Measurements from ENCODE around the gene PAPOLA. TPM values are rescaled to one million over a fixed set of nuclear protein-coding genes. Genes with fewer than 3 reads are reported as not detected.

Gene PAPOLA
- total RNA-seq, 1 experiment from 2014 or later = 223 TPM

DNA sequence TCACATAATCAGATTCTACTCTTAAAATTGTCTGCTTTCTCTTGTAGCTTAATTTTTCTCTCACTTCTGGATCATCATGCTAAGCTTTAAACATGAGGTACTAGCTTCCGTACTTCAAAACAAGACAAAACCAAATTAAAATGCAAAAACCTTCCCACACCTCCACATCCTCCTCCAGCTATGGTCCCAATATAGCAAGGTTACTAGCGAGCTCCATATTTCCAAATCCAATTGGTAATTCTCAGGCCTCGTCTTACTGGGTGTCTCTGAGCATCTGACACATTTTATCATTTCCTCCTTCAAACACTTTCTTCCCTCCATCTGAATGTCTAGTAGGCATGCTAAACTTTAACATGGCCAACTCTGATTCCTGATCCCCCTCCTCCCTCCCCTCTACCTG is 7.9 kb upstream of the PAPOLA start:
- ATAC-seq (no peak), DNase-seq (ENCODE audit: low read depth, low spot score) (no peak)
- intact Hi-C loops (cut with micrococcal nuclease) = no loop called here
- ChIA-PET RAD21 (ENCODE audit: low non-redundant PET in 1 of 2, low total read pairs in 2 of 2, uncharacterized antibody in 2 of 2, unreplicated experiment in 2 of 2) (no interaction called here), CTCF (no interaction called here), POLR2A (no interaction called here)
- H3K4me3 ChIP-seq (replicated peaks in 1 of 2; ENCODE audit: low read depth in 1 of 2, low read length in 2 of 2) = no peak overlapping the region
- H3K9ac ChIP-seq (ENCODE audit: low read length) = no peak overlapping the region
- no peak for TF ChIP-seq POLR2AphosphoS5 (IDR thresholded peaks at IDR 0.05; ENCODE audit: low read depth, low read length)
- no peak overlapping the region for H2AFZ ChIP-seq (ENCODE audit: low read depth, low read length, poor library complexity, severe bottlenecking)
- H3K79me2 ChIP-seq (ENCODE audit: insufficient read depth, low read length) = no peaks in the 10 kb centered on the region
- no peaks in the 10 kb centered on the region for H3K9me2 ChIP-seq (ENCODE audit: insufficient read depth)
- H3K27me3 ChIP-seq (ENCODE audit: insufficient read depth, low read length) = no peaks in the 10 kb centered on the region
- no peaks in the 10 kb centered on the region for H3K4me1 ChIP-seq (ENCODE audit: control insufficient read depth in 1 of 2, insufficient read depth in 2 of 2, low read length in 2 of 2)
- no peak overlapping the region for H3K27ac ChIP-seq (ENCODE audit: low read depth, low read length)
- H3K36me3 ChIP-seq (ENCODE audit: control insufficient read depth in 1 of 2, insufficient read depth in 2 of 2, low read length in 2 of 2) = no peaks in the 10 kb centered on the region
- no peaks in the 10 kb centered on the region for H3K9me3 ChIP-seq (ENCODE audit: control insufficient read depth in 1 of 2, insufficient read depth in 1 of 2, low read depth in 1 of 2, low read length in 2 of 2)
- no peak overlapping the region for H3K4me2 ChIP-seq (ENCODE audit: low read length)
- no peaks in the 10 kb centered on the region for H4K20me1 ChIP-seq (ENCODE audit: insufficient read depth)
- no TSS peak for BruUV-seq (replicated peaks)

DNA sequence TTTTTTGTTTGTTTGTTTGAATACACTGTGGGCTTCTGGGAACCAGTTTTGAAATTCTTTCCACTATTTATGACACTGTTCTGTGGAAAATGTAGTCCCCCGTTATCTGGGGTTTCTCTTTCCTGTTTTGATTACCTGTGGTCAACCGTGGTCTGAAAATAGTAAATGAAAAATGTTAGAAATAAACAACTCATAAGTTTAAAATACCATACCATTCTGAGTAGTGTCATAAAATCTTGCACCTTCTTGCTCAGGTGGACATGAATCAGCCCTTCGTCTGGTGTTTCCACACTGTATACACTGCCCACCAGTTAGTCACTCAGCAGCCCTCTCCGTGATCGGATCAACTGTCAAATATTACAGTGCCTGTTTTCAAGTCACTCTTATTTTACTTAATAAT is 5.1 kb upstream of the PAPOLA start:
- intact Hi-C loops (cut with micrococcal nuclease) = no loop called here
- Histone ChIP-seq H4K20me1 (ENCODE audit: insufficient read depth) (no peaks in the 10 kb centered on the region), H3K27me3 (ENCODE audit: insufficient read depth, low read length) (no peaks in the 10 kb centered on the region), H3K9me2 (ENCODE audit: insufficient read depth) (no peaks in the 10 kb centered on the region), H3K9ac (ENCODE audit: low read length) (no peak overlapping the region), H3K4me2 (ENCODE audit: low read length) (no peak overlapping the region), H2AFZ (ENCODE audit: low read depth, low read length, poor library complexity, severe bottlenecking) (no peak overlapping the region), H3K4me3 (replicated peaks in 1 of 2; ENCODE audit: low read depth in 1 of 2, low read length in 2 of 2) (no peak overlapping the region), H3K27ac (ENCODE audit: low read depth, low read length) (no peak overlapping the region), H3K36me3 (ENCODE audit: control insufficient read depth in 1 of 2, insufficient read depth in 2 of 2, low read length in 2 of 2) (no peaks in the 10 kb centered on the region), H3K79me2 (ENCODE audit: insufficient read depth, low read length) (peaks cover 11% of the 10 kb centered on the region; the same call in 1 of the 2 replicates), H3K9me3 (ENCODE audit: control insufficient read depth in 1 of 2, insufficient read depth in 1 of 2, low read depth in 1 of 2, low read length in 2 of 2) (no peaks in the 10 kb centered on the region), H3K4me1 (ENCODE audit: control insufficient read depth in 1 of 2, insufficient read depth in 2 of 2, low read length in 2 of 2) (peaks cover 5 to 11% of the 10 kb centered on the region in 2 experiments; a peak in 2 of 4 replicates)
- TF ChIP-seq, protein P1, sequence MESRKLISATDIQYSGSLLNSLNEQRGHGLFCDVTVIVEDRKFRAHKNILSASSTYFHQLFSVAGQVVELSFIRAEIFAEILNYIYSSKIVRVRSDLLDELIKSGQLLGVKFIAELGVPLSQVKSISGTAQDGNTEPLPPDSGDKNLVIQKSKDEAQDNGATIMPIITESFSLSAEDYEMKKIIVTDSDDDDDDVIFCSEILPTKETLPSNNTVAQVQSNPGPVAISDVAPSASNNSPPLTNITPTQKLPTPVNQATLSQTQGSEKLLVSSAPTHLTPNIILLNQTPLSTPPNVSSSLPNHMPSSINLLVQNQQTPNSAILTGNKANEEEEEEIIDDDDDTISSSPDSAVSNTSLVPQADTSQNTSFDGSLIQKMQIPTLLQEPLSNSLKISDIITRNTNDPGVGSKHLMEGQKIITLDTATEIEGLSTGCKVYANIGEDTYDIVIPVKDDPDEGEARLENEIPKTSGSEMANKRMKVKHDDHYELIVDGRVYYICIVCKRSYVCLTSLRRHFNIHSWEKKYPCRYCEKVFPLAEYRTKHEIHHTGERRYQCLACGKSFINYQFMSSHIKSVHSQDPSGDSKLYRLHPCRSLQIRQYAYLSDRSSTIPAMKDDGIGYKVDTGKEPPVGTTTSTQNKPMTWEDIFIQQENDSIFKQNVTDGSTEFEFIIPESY (IDR thresholded peaks at IDR 0.05; ENCODE audit: extremely low read depth, insufficient replicate concordance, low read length) = no peak
- TF ChIP-seq YY1 (IDR thresholded peaks at IDR 0.05; ENCODE audit: extremely low read depth, insufficient replicate concordance, low read depth, low read length) (no peak), EZH2phosphoT487 (IDR thresholded peaks at IDR 0.05; ENCODE audit: borderline replicate concordance) (no peak), ELF1 (IDR thresholded peaks at IDR 0.05; ENCODE audit: borderline replicate concordance, low read depth) (no peak), POLR2AphosphoS5 (IDR thresholded peaks at IDR 0.05; ENCODE audit: low read depth, low read length) (no peak), ZFX (IDR thresholded peaks at IDR 0.05) (no peak), TCF7L2 (IDR thresholded peaks at IDR 0.05; ENCODE audit: borderline replicate concordance, extremely low read depth, insufficient read depth, insufficient read length) (no peak), RAD21 (IDR thresholded peaks at IDR 0.05; ENCODE audit: low read depth) (no peak)
- TF ChIP-seq, protein P2, sequence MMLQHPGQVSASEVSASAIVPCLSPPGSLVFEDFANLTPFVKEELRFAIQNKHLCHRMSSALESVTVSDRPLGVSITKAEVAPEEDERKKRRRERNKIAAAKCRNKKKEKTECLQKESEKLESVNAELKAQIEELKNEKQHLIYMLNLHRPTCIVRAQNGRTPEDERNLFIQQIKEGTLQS (IDR thresholded peaks at IDR 0.05) = no peak
- TF ChIP-seq, protein P3, sequence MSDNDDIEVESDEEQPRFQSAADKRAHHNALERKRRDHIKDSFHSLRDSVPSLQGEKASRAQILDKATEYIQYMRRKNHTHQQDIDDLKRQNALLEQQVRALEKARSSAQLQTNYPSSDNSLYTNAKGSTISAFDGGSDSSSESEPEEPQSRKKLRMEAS (IDR thresholded peaks at IDR 0.05) = no peak
- ChIA-PET POLR2A (no interaction called here), RAD21 (ENCODE audit: low non-redundant PET in 1 of 2, low total read pairs in 2 of 2, uncharacterized antibody in 2 of 2, unreplicated experiment in 2 of 2) (no interaction called here), CTCF (no interaction called here)
- DNase-seq (ENCODE audit: low read depth, low spot score) = no peak
- ATAC-seq = no peak
- BruUV-seq (replicated peaks) = no TSS peak

Data from HCT116 (cell line).